Keratinocyte (primary cell): ENCODE data around the gene CD8B.

ENCODE experiments used
- EZH2 ChIP-seq: IDR thresholded peaks from one replicate; pipeline ENCODE4 v1.6.1; 2012; ENCODE audit warnings: inconsistent platforms, mild to moderate bottlenecking, low read length, moderate library complexity
- TF ChIP-seq, protein P1 (sequence below), 3 experiments: IDR thresholded peaks in 1 of 3; conservative IDR thresholded peaks in 1 of 3; optimal IDR thresholded peaks in 1 of 3; 2 replicates in 2 of 3; 3 replicates in 1 of 3; pipeline versions ENCODE3 to v1.5.1; 2011; ENCODE audit warnings: low read length in 3 of 3, mild to moderate bottlenecking in 3 of 3, moderate library complexity in 2 of 3, control low read depth in 1 of 3, inconsistent platforms in 1 of 3; ENCODE audit not compliant: insufficient read depth in 2 of 3; ENCODE audit errors: extremely low read depth in 1 of 3

- TF ChIP-seq, protein P1, sequence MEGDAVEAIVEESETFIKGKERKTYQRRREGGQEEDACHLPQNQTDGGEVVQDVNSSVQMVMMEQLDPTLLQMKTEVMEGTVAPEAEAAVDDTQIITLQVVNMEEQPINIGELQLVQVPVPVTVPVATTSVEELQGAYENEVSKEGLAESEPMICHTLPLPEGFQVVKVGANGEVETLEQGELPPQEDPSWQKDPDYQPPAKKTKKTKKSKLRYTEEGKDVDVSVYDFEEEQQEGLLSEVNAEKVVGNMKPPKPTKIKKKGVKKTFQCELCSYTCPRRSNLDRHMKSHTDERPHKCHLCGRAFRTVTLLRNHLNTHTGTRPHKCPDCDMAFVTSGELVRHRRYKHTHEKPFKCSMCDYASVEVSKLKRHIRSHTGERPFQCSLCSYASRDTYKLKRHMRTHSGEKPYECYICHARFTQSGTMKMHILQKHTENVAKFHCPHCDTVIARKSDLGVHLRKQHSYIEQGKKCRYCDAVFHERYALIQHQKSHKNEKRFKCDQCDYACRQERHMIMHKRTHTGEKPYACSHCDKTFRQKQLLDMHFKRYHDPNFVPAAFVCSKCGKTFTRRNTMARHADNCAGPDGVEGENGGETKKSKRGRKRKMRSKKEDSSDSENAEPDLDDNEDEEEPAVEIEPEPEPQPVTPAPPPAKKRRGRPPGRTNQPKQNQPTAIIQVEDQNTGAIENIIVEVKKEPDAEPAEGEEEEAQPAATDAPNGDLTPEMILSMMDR (optimal IDR thresholded peaks at IDR 0.05 in 1 of 3, IDR thresholded peaks at IDR 0.05 in 1 of 3, conservative IDR thresholded peaks at IDR 0.05 in 1 of 3; ENCODE audit: extremely low read depth in 1 of 3, insufficient read depth in 2 of 3, low read length in 3 of 3) = no peak
- peak; percentile 97 for TF ChIP-seq EZH2
Observed at GRCh38 chr2:86790676-86791572, 70.8 kb downstream of the CD8B start, which contains the start of gene CD8A.
